Fibroblast of skin of left quadriceps (primary cell): Measurements from ENCODE around the gene SLC8A1.
A peak's percentile ranks its signal among the peaks of the same experiment; 100 is the strongest.

ENCODE experiments used
- DNase-seq, 2 experiments: peaks; one replicate each; pipeline ENCODE4 v3.0.0-alpha.2; 2013; ENCODE audit warnings: low read depth in 2 of 2

Gene SLC8A1

GRCh38 chr2:40230707-40231432 lies 221.0 kb downstream of the SLC8A1 start:
- no peak for DNase-seq

GRCh38 chr2:40230186-40230585 lies 221.7 kb downstream of the SLC8A1 start:
- no peak for DNase-seq

- no peak for DNase-seq
Measured at GRCh38 chr2:40228310-40228709, 223.6 kb downstream of the SLC8A1 start.

- DNase-seq, result no peak
Measured at GRCh38 chr2:40227210-40227609, 224.7 kb downstream of the SLC8A1 start.

- DNase-seq, result no peak
Measured at GRCh38 chr2:40226637-40227036, 225.3 kb downstream of the SLC8A1 start.

GRCh38 chr2:40225670-40226210 lies 226.2 kb downstream of the SLC8A1 start:
- DNase-seq, result no peak

- DNase-seq, result no peak
Measured at GRCh38 chr2:40224318-40224717, 227.6 kb downstream of the SLC8A1 start.

GRCh38 chr2:40220177-40220925 lies 231.5 kb downstream of the SLC8A1 start:
- DNase-seq, result no peak

GRCh38 chr2:40219141-40219540 lies 232.7 kb downstream of the SLC8A1 start:
- no peak for DNase-seq

GRCh38 chr2:40218679-40219078 lies 233.2 kb downstream of the SLC8A1 start:
- DNase-seq, result no peak

- no peak for DNase-seq
Measured at GRCh38 chr2:40213619-40214018, 238.3 kb downstream of the SLC8A1 start.

- DNase-seq, result no peak
Measured at GRCh38 chr2:40213071-40213470, 238.8 kb downstream of the SLC8A1 start.

GRCh38 chr2:40210968-40211353 lies 240.9 kb downstream of the SLC8A1 start:
- DNase-seq, result no peak

- DNase-seq, result no peak
Measured at GRCh38 chr2:40210344-40210967, 241.4 kb downstream of the SLC8A1 start.

GRCh38 chr2:40209761-40210160 lies 242.1 kb downstream of the SLC8A1 start:
- DNase-seq, result no peak

GRCh38 chr2:40208463-40208862 lies 243.4 kb downstream of the SLC8A1 start:
- no peak for DNase-seq

GRCh38 chr2:40204268-40204667 lies 247.6 kb downstream of the SLC8A1 start:
- DNase-seq, result peak; percentile 66 to 67

GRCh38 chr2:40202798-40203400 lies 249.0 kb downstream of the SLC8A1 start:
- DNase-seq, result peak in 1 of 2 experiments; percentile 39

GRCh38 chr2:40201425-40201824 lies 250.5 kb downstream of the SLC8A1 start:
- no peak for DNase-seq

GRCh38 chr2:40200366-40200915 lies 251.4 kb downstream of the SLC8A1 start:
- no peak for DNase-seq

GRCh38 chr2:40199771-40200170 lies 252.1 kb downstream of the SLC8A1 start:
- DNase-seq, result no peak

GRCh38 chr2:40197121-40197520 lies 254.8 kb downstream of the SLC8A1 start:
- DNase-seq, result no peak
